Measurements from ENCODE around the gene TMEM151B.

DNA sequence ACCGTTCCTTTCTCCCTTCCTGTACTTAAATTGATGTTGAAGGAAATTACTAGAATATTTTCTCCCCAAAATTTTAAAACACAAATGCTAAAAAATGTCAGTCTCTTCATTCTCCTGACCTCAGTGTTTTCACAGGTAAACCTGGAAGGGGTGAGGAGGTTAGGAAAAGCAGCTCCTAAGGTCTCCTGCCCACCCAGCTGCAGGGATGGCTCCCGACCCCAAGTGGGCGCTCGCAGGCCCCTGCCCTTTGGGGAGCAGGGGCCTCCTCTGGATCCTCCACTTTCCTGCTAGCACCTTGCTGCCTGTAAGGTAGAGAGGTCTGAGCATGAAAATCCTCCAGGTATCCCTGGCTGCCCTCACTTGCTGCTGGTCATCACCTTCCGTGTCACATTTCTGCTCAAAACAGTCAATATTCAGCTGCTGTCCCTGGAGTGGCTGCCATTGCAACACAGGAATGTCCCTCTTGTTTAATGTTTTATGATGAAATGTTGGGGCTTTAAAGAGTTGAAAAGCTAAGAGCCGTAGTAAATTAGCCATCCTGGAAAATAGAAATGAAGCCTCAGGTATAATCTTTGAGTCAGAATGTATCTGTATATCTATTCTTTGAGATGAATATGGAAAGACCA, 34.2 kb upstream of the TMEM151B start:
- TF ChIP-seq CTCF (IDR thresholded peaks at IDR 0.05) = no peak
- TF ChIP-seq EZH2phosphoT487 (IDR thresholded peaks at IDR 0.05) = no peak
